Urothelium cell line (cell line): Measurements from ENCODE around the gene TFPI.
"Not testable (repeated sequence)": the region's sequence is repeated elsewhere in the genome, so short reads cannot be mapped to it uniquely, and the experiment has no call there.

Source experiments
- DNase-seq: peaks from one replicate; pipeline ENCODE4 v3.0.0; 2011; ENCODE audit warnings: low spot score, mixed read lengths
- FAIRE-seq: peaks from 2 replicates; lab custom pipeline; 2011; peaks lifted over from hg19 to GRCh38; lab: Jason Lieb, UNC

TFPI gene

GRCh38 chr2:187529248-187529976 lies 24.8 kb downstream of the TFPI start:
- no peak for FAIRE-seq
- DNase-seq = no peak

GRCh38 chr2:187528042-187528441 lies 26.2 kb downstream of the TFPI start:
- FAIRE-seq (no peak), DNase-seq (no peak)

GRCh38 chr2:187527262-187527661 lies 27.0 kb downstream of the TFPI start:
- DNase-seq = no peak
- FAIRE-seq = no peak

- no peak for FAIRE-seq
These were observed 27.4 kb downstream of the TFPI start for GRCh38 chr2:187526792-187527191.

GRCh38 chr2:187525163-187525900 lies 28.9 kb downstream of the TFPI start:
- FAIRE-seq (no peak), DNase-seq (no peak)

More at GRCh38 chr2:187526792-187527191, 27.4 kb downstream of the TFPI start:
- no peak for DNase-seq

GRCh38 chr2:187523325-187523724 lies 30.9 kb downstream of the TFPI start:
- DNase-seq (no peak), FAIRE-seq (no peak)

GRCh38 chr2:187520121-187520624 lies 34.1 kb downstream of the TFPI start:
- FAIRE-seq (no peak), DNase-seq (no peak)

GRCh38 chr2:187519419-187520120 lies 34.7 kb downstream of the TFPI start:
- DNase-seq (no peak), FAIRE-seq (no peak)

- FAIRE-seq = not testable (repeated sequence)
These were observed 36.4 kb downstream of the TFPI start for GRCh38 chr2:187517750-187518361.

GRCh38 chr2:187516630-187517510 lies 37.4 kb downstream of the TFPI start:
- DNase-seq, FAIRE-seq: not testable (repeated sequence)

More at GRCh38 chr2:187517750-187518361, 36.4 kb downstream of the TFPI start:
- DNase-seq = not testable (repeated sequence)

- FAIRE-seq = no peak
- DNase-seq = no peak
These were observed 39.3 kb downstream of the TFPI start for GRCh38 chr2:187514930-187515329.

GRCh38 chr2:187514235-187514829 lies 39.9 kb downstream of the TFPI start:
- not testable (repeated sequence) for FAIRE-seq, DNase-seq

GRCh38 chr2:187513460-187514234 lies 40.6 kb downstream of the TFPI start:
- FAIRE-seq, DNase-seq: not testable (repeated sequence)

- DNase-seq = no peak
- no peak for FAIRE-seq
These were observed 42.6 kb downstream of the TFPI start for GRCh38 chr2:187511356-187512315.

GRCh38 chr2:187510419-187511355 lies 43.5 kb downstream of the TFPI start:
- DNase-seq, FAIRE-seq: not testable (repeated sequence)

GRCh38 chr2:187509667-187510417 lies 44.4 kb downstream of the TFPI start:
- DNase-seq = no peak
- FAIRE-seq = no peak
